Non-pigmented ciliary epithelial cell (primary cell): ENCODE measurements around the gene KRTAP20-2.

ENCODE experiments used
- DNase-seq: peaks from one replicate; pipeline ENCODE4 v3.0.0-alpha.2; 2010; ENCODE audit warnings: low read depth

Gene KRTAP20-2

DNA sequence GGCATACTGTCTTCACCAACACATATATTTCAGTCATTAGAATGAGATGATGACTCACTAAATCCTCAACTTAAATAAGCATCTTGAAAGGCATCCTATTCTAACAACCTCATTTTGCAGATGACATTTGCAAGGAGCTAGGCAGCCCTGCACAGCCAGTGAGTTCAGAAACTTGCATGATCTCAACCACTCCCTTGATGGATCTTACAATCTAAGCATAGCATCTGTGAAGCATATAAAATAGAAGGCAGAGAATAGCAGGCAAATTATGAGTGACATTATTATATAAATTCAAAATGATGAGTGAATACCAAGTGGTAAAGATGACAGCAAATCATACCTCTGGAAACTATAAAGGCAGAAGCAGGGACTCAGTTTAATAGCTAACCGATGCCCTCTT lies 39.3 kb downstream of the KRTAP20-2 start:
- no peak for DNase-seq

DNA sequence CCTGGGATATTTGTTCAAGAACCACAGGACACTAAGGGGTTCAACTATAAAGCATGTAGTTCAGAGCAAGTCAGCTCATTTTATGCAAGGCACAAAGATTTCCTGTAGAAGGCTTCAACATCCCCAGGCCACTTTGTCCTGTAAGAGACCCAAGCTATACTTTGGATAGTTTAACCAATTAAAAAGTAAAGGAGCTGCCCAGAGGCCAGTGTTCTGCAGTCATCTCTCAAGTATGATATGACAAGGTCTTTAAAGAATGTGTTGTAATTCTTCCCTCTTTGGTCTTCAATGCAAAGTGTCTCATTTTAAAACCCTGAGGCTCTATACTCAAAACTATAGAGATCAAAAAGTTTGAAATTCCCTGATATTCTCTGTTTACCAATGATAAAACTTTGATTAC lies 41.7 kb downstream of the KRTAP20-2 start:
- no peak for DNase-seq

DNA sequence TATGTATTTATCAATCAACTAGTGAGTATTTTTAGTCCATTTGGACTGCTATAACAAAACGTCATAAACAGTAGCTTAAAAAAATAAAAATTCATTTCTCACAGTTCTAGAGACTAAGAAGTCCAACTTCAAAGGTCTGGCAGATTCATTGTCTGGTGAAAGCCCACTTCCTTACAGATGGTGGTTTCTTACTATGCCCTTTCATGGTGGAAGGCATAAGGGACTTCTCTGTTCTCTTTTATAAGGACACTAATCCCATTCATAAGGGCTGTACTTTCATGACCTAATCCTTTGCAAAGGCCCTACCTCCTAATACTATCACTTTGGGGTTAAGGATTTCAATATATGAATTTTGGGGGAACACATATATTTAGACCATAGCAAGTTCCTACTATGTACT lies 45.6 kb downstream of the KRTAP20-2 start:
- no peak for DNase-seq

DNA sequence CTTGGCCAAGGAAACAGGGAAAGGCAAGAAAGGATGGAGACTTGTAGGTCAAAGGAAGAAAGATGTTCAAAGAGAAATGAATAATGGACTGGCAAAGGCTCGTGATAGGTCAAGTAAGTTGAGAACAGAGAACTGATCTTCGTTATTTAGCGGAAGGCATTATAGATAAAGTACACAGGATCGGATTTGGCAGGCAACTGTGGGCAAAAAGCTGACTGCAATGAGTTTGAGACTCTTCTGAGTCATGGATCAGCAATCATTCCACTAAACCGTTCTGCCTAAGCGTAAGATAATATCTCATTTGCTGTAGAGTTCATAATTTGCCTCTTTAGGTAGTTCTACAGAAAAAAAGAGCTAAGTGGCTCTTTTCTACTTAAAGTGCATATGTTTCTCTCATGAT lies 49.5 kb downstream of the KRTAP20-2 start:
- DNase-seq = no peak
